Smooth muscle cell (in vitro differentiated cells): ENCODE measurements around the gene BAIAP2L2. TPM values are rescaled to one million over a fixed set of nuclear protein-coding genes. Genes with fewer than 3 reads are reported as not detected.

ENCODE experiments used
- DNase-seq: peaks from one replicate; lab custom pipeline; 2025; ENCODE audit not compliant: unreplicated experiment; lab: John Stamatoyannopoulos, UW
- H2AFZ ChIP-seq: fragments of 200-600 bp; sonication (generic); 2 replicates; pipeline ENCODE4 v1.6.0; 2016; ENCODE audit warnings: antibody characterized with exemption, low read depth, mild to moderate bottlenecking
- H3F3A ChIP-seq: fragments of 200-600 bp; sonication (generic); 2 replicates; pipeline ENCODE4 v1.6.0; 2017; ENCODE audit warnings: antibody characterized with exemption, low read depth
- H3K27ac ChIP-seq: fragments of 200-600 bp; sonication (generic); 2 replicates; pipeline ENCODE4 v1.5.1; 2016; ENCODE audit warnings: low read depth, mild to moderate bottlenecking
- H3K27me3 ChIP-seq: fragments of 200-600 bp; sonication (generic); 2 replicates; pipeline ENCODE4 v1.6.1; 2016; ENCODE audit warnings: low read depth, mild to moderate bottlenecking
- H3K36me3 ChIP-seq: fragments of 200-600 bp; sonication (generic); 2 replicates; pipeline ENCODE4 v1.5.1; 2016; ENCODE audit warnings: low read depth
- H3K4me1 ChIP-seq: fragments of 200-600 bp; sonication (generic); 2 replicates; pipeline ENCODE4 v1.5.1; 2016; ENCODE audit warnings: low read depth
- H3K4me2 ChIP-seq: fragments of 200-600 bp; sonication (generic); 2 replicates; pipeline ENCODE4 v1.6.0; 2016; ENCODE audit warnings: mild to moderate bottlenecking
- H3K4me3 ChIP-seq: fragments of 200-600 bp; sonication (generic); 2 replicates; pipeline ENCODE4 v1.5.1; 2016; ENCODE audit warnings: mild to moderate bottlenecking
- H3K79me2 ChIP-seq: fragments of 200-600 bp; sonication (generic); 2 replicates; pipeline ENCODE4 v1.6.0; 2016; ENCODE audit warnings: low read depth, mild to moderate bottlenecking
- H3K9ac ChIP-seq: fragments of 200-600 bp; sonication (generic); 2 replicates; pipeline ENCODE4 v1.6.0; 2016; ENCODE audit warnings: low read depth
- H3K9me3 ChIP-seq: fragments of 200-600 bp; sonication (generic); replicated peaks from 2 replicates; pipeline ENCODE4 v1.5.1; 2016; ENCODE audit warnings: low read depth
- H4K20me1 ChIP-seq: fragments of 200-600 bp; sonication (generic); 2 replicates; pipeline ENCODE4 v1.6.0; 2016; ENCODE audit warnings: low read depth
- CTCF ChIP-seq: fragments of 200-600 bp; sonication (generic); IDR thresholded peaks from 2 replicates; pipeline ENCODE4 v1.5.1; 2017; ENCODE audit warnings: borderline replicate concordance, mild to moderate bottlenecking, antibody characterized with exemption; ENCODE audit not compliant: insufficient read depth, poor library complexity, severe bottlenecking
- WGBS: methylation state at CpG from one replicate; pipeline ENCODE4 v1.1.7; 2016; ENCODE audit warnings: low lambda C conversion rate; 5-methylcytosine and 5-hydroxymethylcytosine counted together
- polyA plus RNA-seq: library from polyadenylated mRNA; unstranded; fragments of >200 nt; fragmentation: Nextera tagmentation; extraction: Ambion mirVana; gene quantifications from 2 replicates; pipeline ENCODE4 v1.2.1, GENCODE V29; 2016
- total RNA-seq: library from RNA; depleted of rRNA; stranded (reverse); fragments of >200 nt; gene quantifications from 2 replicates; pipeline ENCODE4 v1.2.3, GENCODE V29; 2014

Gene BAIAP2L2
- total and polyA plus RNA-seq, 2 experiments from 2014 or later = 0.13 to 1.3 TPM

- H3K9ac ChIP-seq = no peak overlapping the region
- H2AFZ ChIP-seq = no peak overlapping the region
- H3K79me2 ChIP-seq = no peaks in the 10 kb centered on the region
- no peaks in the 10 kb centered on the region for H3K4me1 ChIP-seq
- H3K9me3 ChIP-seq = no peaks in the 10 kb centered on the region
- no peak for TF ChIP-seq CTCF
- no peak overlapping the region for H3K27ac ChIP-seq
- no peak overlapping the region for H3K4me3 ChIP-seq
- no peak overlapping the region for H3K4me2 ChIP-seq
- no peaks in the 10 kb centered on the region for H3F3A ChIP-seq
- H3K36me3 ChIP-seq = no peaks in the 10 kb centered on the region
- DNase-seq = no peak
- H4K20me1 ChIP-seq = no peaks in the 10 kb centered on the region
- H3K27me3 ChIP-seq = no peaks in the 10 kb centered on the region
- whole genome bisulfite sequencing = 99% methylated on average over 4 of the region's 4 CpGs
Observed at GRCh38 chr22:38133331-38133730, 22.8 kb upstream of the BAIAP2L2 start.

- no peak for TF ChIP-seq CTCF
- no peak for DNase-seq
- Histone ChIP-seq H3K27ac (no peak overlapping the region), H3K79me2 (no peaks in the 10 kb centered on the region), H3K9me3 (no peaks in the 10 kb centered on the region), H4K20me1 (no peaks in the 10 kb centered on the region), H3F3A (no peaks in the 10 kb centered on the region), H3K27me3 (no peaks in the 10 kb centered on the region), H3K4me2 (no peak overlapping the region), H2AFZ (no peak overlapping the region), H3K4me3 (no peak overlapping the region), H3K4me1 (no peaks in the 10 kb centered on the region), H3K36me3 (no peaks in the 10 kb centered on the region), H3K9ac (no peak overlapping the region)
- 96% methylated on average over 27 of the region's 28 CpGs for WGBS
Observed at GRCh38 chr22:38132794-38133193, 22.3 kb upstream of the BAIAP2L2 start.

GRCh38 chr22:38132136-38132535 lies 21.7 kb upstream of the BAIAP2L2 start:
- no peaks in the 10 kb centered on the region for H3F3A ChIP-seq
- H3K4me1 ChIP-seq = no peaks in the 10 kb centered on the region
- no peaks in the 10 kb centered on the region for H3K36me3 ChIP-seq
- WGBS = 88% methylated on average over 7 of the region's 7 CpGs
- no peaks in the 10 kb centered on the region for H3K9me3 ChIP-seq
- H3K9ac ChIP-seq = no peak overlapping the region
- no peak overlapping the region for H3K27ac ChIP-seq
- no peak overlapping the region for H2AFZ ChIP-seq
- no peak for TF ChIP-seq CTCF
- no peak for DNase-seq
- H3K79me2 ChIP-seq = no peaks in the 10 kb centered on the region
- H3K27me3 ChIP-seq = no peaks in the 10 kb centered on the region
- no peak overlapping the region for H3K4me2 ChIP-seq
- H4K20me1 ChIP-seq = no peaks in the 10 kb centered on the region
- H3K4me3 ChIP-seq = no peak overlapping the region

GRCh38 chr22:38131399-38131798 lies 20.9 kb upstream of the BAIAP2L2 start:
- H3K9ac ChIP-seq = no peak overlapping the region
- no peaks in the 10 kb centered on the region for H4K20me1 ChIP-seq
- no peaks in the 10 kb centered on the region for H3K36me3 ChIP-seq
- no peak for TF ChIP-seq CTCF
- no peak overlapping the region for H3K4me2 ChIP-seq
- H3K9me3 ChIP-seq = no peaks in the 10 kb centered on the region
- H3K4me3 ChIP-seq = no peak overlapping the region
- WGBS = 95% methylated on average over 2 of the region's 2 CpGs
- H3K27ac ChIP-seq = no peak overlapping the region
- no peak for DNase-seq
- H3K79me2 ChIP-seq = no peaks in the 10 kb centered on the region
- H2AFZ ChIP-seq = no peak overlapping the region
- H3K4me1 ChIP-seq = no peaks in the 10 kb centered on the region
- H3F3A ChIP-seq = no peaks in the 10 kb centered on the region
- H3K27me3 ChIP-seq = no peaks in the 10 kb centered on the region
